Prostate gland (tissue), 2 donors: ENCODE measurements around the gene B3GNT4. TPM values are rescaled to one million over a fixed set of nuclear protein-coding genes. Genes with fewer than 3 reads are reported as not detected.

Experiments used
- DNase-seq: peaks from one replicate; pipeline ENCODE4 v3.0.0-alpha.2; 2019; ENCODE audit warnings: low spot score
- H3K27ac ChIP-seq, 2 donors: fragments of 200-600 bp; sonication (generic); 2 replicates each; pipeline ENCODE4 v1.5.1; 2017 to 2019
- H3K27me3 ChIP-seq: fragments of 200-600 bp; sonication (generic); replicated peaks from 2 replicates; pipeline ENCODE4 v1.5.1; 2019; ENCODE audit not compliant: insufficient read depth
- H3K36me3 ChIP-seq, 2 donors: fragments of 200-600 bp; sonication (generic); 1 replicate in 1 of 2; 2 replicates in 1 of 2; pipeline versions ENCODE4 v1.5.1 to v1.8.1; 2017 to 2019
- H3K4me1 ChIP-seq: fragments of 200-600 bp; sonication (generic); replicated peaks from 2 replicates; pipeline ENCODE4 v1.5.1; 2019
- H3K4me3 ChIP-seq, 2 donors: fragments of 200-600 bp; sonication (generic); 2 replicates each; pipeline ENCODE4 v1.5.1; 2017 to 2019
- H3K9me3 ChIP-seq: fragments of 200-600 bp; sonication (generic); 2 replicates; pipeline ENCODE4 v1.5.1; 2017
- CTCF ChIP-seq, 4 experiments: fragments of 200-600 bp in 2 of 4; fragments of 450-650 bp in 2 of 4; sonication (generic) in 2 of 4; IDR thresholded peaks; 1 replicate in 3 of 4; 2 replicates in 1 of 4; pipeline ENCODE4 v1.5.1; 2016 to 2019; ENCODE audit warnings: antibody characterized with exemption in 4 of 4, mild to moderate bottlenecking in 2 of 4, moderate library complexity in 2 of 4
- POLR2A ChIP-seq: fragments of 450-650 bp; IDR thresholded peaks from one replicate; pipeline ENCODE4 v1.6.1; 2016; ENCODE audit warnings: antibody characterized with exemption, mild to moderate bottlenecking
- POLR2AphosphoS5 ChIP-seq: sonication (generic); formaldehyde crosslinking; IDR thresholded peaks from one replicate; pipeline ENCODE4 v1.6.1; 2017; ENCODE audit warnings: antibody characterized with exemption
- WGBS: methylation state at CpG from one replicate; pipeline ENCODE4 v1.1.5; 2018; 5-methylcytosine and 5-hydroxymethylcytosine counted together
- intact Hi-C: fragments of 100-400 bp; cut with DNase I; formaldehyde crosslinking; loops from one replicate; pipeline ENCODE4 v1.14.2; 2022
- total RNA-seq, 2 donors: library from RNA; depleted of rRNA; stranded (reverse); fragments of >200 nt; gene quantifications; one replicate each; pipeline ENCODE4 v1.1.0, GENCODE V29; 2016

The B3GNT4 gene
- total RNA-seq, 2 donors from 2014 or later, result 0.64 to 5.1 TPM

- H3K36me3 ChIP-seq, result peaks cover 6 to 8% of the 10 kb centered on the region in 2 donors
- no peak overlapping the region for H3K4me3 ChIP-seq
- intact Hi-C loops, result no loop called here
- no peaks in the 10 kb centered on the region for H3K27me3 ChIP-seq
- TF ChIP-seq CTCF (IDR thresholded peaks at IDR 0.05) (no peak), POLR2A (no peak), POLR2AphosphoS5 (no peak)
- H3K9me3 ChIP-seq, result no peaks in the 10 kb centered on the region
- no peak overlapping the region for H3K27ac ChIP-seq
- WGBS, result 68% methylated on average over 27 of the region's 27 CpGs
- no peak for DNase-seq
- H3K4me1 ChIP-seq, result no peaks in the 10 kb centered on the region
Observed at GRCh38 chr12:122206111-122206881, 2.8 kb downstream of the B3GNT4 start.

GRCh38 chr12:122206976-122207375 lies 3.5 kb downstream of the B3GNT4 start:
- Histone ChIP-seq H3K9me3 (no peaks in the 10 kb centered on the region), H3K4me1 (no peaks in the 10 kb centered on the region), H3K4me3 (no peak overlapping the region), H3K36me3 (peaks cover 6 to 8% of the 10 kb centered on the region in 2 donors), H3K27me3 (no peaks in the 10 kb centered on the region), H3K27ac (no peak overlapping the region)
- TF ChIP-seq CTCF (IDR thresholded peaks at IDR 0.05), result no peak
- TF ChIP-seq POLR2AphosphoS5, result no peak
- no peak for TF ChIP-seq POLR2A
- intact Hi-C loops, result no loop called here
- 93% methylated on average over 7 of the region's 8 CpGs for WGBS
- no peak for DNase-seq

GRCh38 chr12:122207391-122207790 lies 3.9 kb downstream of the B3GNT4 start:
- Histone ChIP-seq H3K4me1 (no peaks in the 10 kb centered on the region), H3K27me3 (no peaks in the 10 kb centered on the region), H3K4me3 (no peak overlapping the region), H3K27ac (no peak overlapping the region), H3K9me3 (no peaks in the 10 kb centered on the region), H3K36me3 (peaks cover 6 to 8% of the 10 kb centered on the region in 2 donors)
- intact Hi-C loops, result no loop called here
- no peak for DNase-seq
- no peak for TF ChIP-seq CTCF (IDR thresholded peaks at IDR 0.05)
- no peak for TF ChIP-seq POLR2A
- TF ChIP-seq POLR2AphosphoS5, result no peak
- WGBS, result 68% methylated on average over 8 of the region's 8 CpGs

GRCh38 chr12:122208073-122208820 lies 4.7 kb downstream of the B3GNT4 start:
- no peak for DNase-seq
- no peaks in the 10 kb centered on the region for H3K27me3 ChIP-seq
- H3K4me1 ChIP-seq, result no peaks in the 10 kb centered on the region
- H3K27ac ChIP-seq, result no peak overlapping the region
- H3K36me3 ChIP-seq, result peaks cover 8 to 9% of the 10 kb centered on the region in 2 donors
- TF ChIP-seq CTCF (IDR thresholded peaks at IDR 0.05), result no peak
- no peak for TF ChIP-seq POLR2A
- TF ChIP-seq POLR2AphosphoS5, result no peak
- H3K9me3 ChIP-seq, result no peaks in the 10 kb centered on the region
- WGBS, result 91% methylated on average over 18 of the region's 18 CpGs
- intact Hi-C loops, result no loop called here
- H3K4me3 ChIP-seq, result no peak overlapping the region
